Pancreas (tissue), 10 donors: ENCODE measurements around the gene WWOX. TPM values are rescaled to one million over a fixed set of nuclear protein-coding genes. Genes with fewer than 3 reads are reported as not detected.

Experiments
- ATAC-seq, 4 donors: fragments of 200-7000 bp; cut with Tn5 transposase; one replicate each; pipeline versions ENCODE4 v1.8.0 to v1.9.1; 2020; ENCODE audit warnings: mild to moderate bottlenecking in 4 of 4, moderate library complexity in 4 of 4
- DNase-seq, 6 donors: peaks; one replicate each; pipeline ENCODE4 v3.0.0-alpha.2; 2020
- FAIRE-seq: peaks from 2 replicates; lab custom pipeline; 2012; peaks lifted over from hg19 to GRCh38; lab: Jason Lieb, UNC
- H3K27ac ChIP-seq, 4 donors: fragments of 200-600 bp; sonication (generic); 1 replicate in 3 of 4; 2 replicates in 1 of 4; pipeline versions ENCODE4 v1.5.0 to v1.8.0; 2020
- H3K27me3 ChIP-seq, 4 donors: fragments of 200-600 bp; one replicate each; pipeline ENCODE4 v1.8.0; 2021
- H3K36me3 ChIP-seq, 3 donors: fragments of 200-600 bp; sonication (generic) in 1 of 3; one replicate each; pipeline versions ENCODE4 v1.5.0 to v1.8.0; 2020 to 2021
- H3K4me1 ChIP-seq, 3 donors: fragments of 200-600 bp; one replicate each; pipeline ENCODE4 v1.8.0; 2021
- H3K4me3 ChIP-seq, 4 donors: fragments of 200-600 bp; sonication (generic) in 2 of 4; one replicate each; pipeline versions ENCODE4 v1.5.0 to v1.8.0; 2020 to 2021
- H3K9me3 ChIP-seq, 4 donors: fragments of 200-600 bp; one replicate each; pipeline ENCODE4 v1.8.0; 2021
- WGBS, 2 donors: extraction: QIAGEN DNeasy Blood & Tissue Kit; methylation state at CpG; one replicate each; pipeline ENCODE4 v1.1.7; 2013; 5-methylcytosine and 5-hydroxymethylcytosine counted together
- intact Hi-C, 3 donors: fragments of 100-400 bp; cut with DNase I; formaldehyde crosslinking; loops; one replicate each; pipeline versions ENCODE4 v1.11.1 to v1.14.2; 2022
- polyA plus RNA-seq, 2 donors: library from polyadenylated mRNA; stranded (reverse); fragments of 200-250 nt; gene quantifications; one replicate each; pipeline ENCODE4 v1.2.3, GENCODE V29; 2013
- total RNA-seq, 6 donors: library from RNA; stranded (reverse); fragmentation: NEBNext Ultra II Directional in 4 of 6; extraction: Animal tissue kit (Norgen Biotek cat#: 25700) in 4 of 6; gene quantifications; one replicate each; pipeline versions ENCODE4 v1.2.1 to v1.2.4, GENCODE V29; 2021 to 2023
- TF ChIP-seq, protein P1 (sequence below), 4 donors: fragments of 200-600 bp; sonication (generic) in 3 of 4; IDR thresholded peaks; one replicate each; pipeline versions ENCODE4 v1.5.0 to v1.8.0; 2021; ENCODE audit warnings: antibody characterized with exemption in 4 of 4
- donor health status: healthy with polysubstance abuse.
- donor health status: DM: no; HTN: no; CAD: no; lungs with moderate emphysema.
- donor health status: DM: no; HTN: no; CAD: no.
- donor health status: control.
- donor health status: control.
- donor health status: Bipolar disorder and iron deficiency.
- donor health status: DM: yes; HTN: yes; CAD: no.
- donor health status: DM: no; HTN: no; CAD: no.
- donor health status: DM: no; HTN: no; CAD: no.
- donor health status: DM: yes; HTN: yes; CAD: no.

Gene WWOX
- total and polyA plus RNA-seq, 8 donors: 6.8 to 14.4 (median 10.8) TPM

- DNase-seq (no peak), FAIRE-seq (no peak), ATAC-seq (no peak)
- no peaks in the 10 kb centered on the region for H3K36me3 ChIP-seq
- H3K27ac ChIP-seq: no peak overlapping the region
- no peaks in the 10 kb centered on the region for H3K9me3 ChIP-seq
- H3K27me3 ChIP-seq: no peaks in the 10 kb centered on the region
- TF ChIP-seq, protein P1, sequence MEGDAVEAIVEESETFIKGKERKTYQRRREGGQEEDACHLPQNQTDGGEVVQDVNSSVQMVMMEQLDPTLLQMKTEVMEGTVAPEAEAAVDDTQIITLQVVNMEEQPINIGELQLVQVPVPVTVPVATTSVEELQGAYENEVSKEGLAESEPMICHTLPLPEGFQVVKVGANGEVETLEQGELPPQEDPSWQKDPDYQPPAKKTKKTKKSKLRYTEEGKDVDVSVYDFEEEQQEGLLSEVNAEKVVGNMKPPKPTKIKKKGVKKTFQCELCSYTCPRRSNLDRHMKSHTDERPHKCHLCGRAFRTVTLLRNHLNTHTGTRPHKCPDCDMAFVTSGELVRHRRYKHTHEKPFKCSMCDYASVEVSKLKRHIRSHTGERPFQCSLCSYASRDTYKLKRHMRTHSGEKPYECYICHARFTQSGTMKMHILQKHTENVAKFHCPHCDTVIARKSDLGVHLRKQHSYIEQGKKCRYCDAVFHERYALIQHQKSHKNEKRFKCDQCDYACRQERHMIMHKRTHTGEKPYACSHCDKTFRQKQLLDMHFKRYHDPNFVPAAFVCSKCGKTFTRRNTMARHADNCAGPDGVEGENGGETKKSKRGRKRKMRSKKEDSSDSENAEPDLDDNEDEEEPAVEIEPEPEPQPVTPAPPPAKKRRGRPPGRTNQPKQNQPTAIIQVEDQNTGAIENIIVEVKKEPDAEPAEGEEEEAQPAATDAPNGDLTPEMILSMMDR (IDR thresholded peaks at IDR 0.05): no peak
- H3K4me3 ChIP-seq: no peak overlapping the region
- WGBS, 2 donors: 43 to 45% methylated on average over 1 of the region's 1 CpG
- peaks cover 0 to 5% (median 3%) of the 10 kb centered on the region in 3 donors for H3K4me1 ChIP-seq
- intact Hi-C loops: no loop called here
Observed at GRCh38 chr16:78142788-78143187, 43.3 kb downstream of the WWOX start.

GRCh38 chr16:78146807-78147206 lies 47.4 kb downstream of the WWOX start:
- TF ChIP-seq, protein P1 (IDR thresholded peaks at IDR 0.05): no peak
- intact Hi-C loops: no loop called here
- 75 to 82% methylated on average over 5 of the region's 5 CpGs for WGBS, 2 donors
- H3K4me1 ChIP-seq: peaks cover 0 to 5% (median 2%) of the 10 kb centered on the region in 3 donors
- no peaks in the 10 kb centered on the region for H3K27me3 ChIP-seq
- ATAC-seq (no peak), DNase-seq (no peak), FAIRE-seq (no peak)
- no peaks in the 10 kb centered on the region for H3K9me3 ChIP-seq
- H3K36me3 ChIP-seq: no peaks in the 10 kb centered on the region
- no peak overlapping the region for H3K4me3 ChIP-seq
- H3K27ac ChIP-seq: no peak overlapping the region

DNA sequence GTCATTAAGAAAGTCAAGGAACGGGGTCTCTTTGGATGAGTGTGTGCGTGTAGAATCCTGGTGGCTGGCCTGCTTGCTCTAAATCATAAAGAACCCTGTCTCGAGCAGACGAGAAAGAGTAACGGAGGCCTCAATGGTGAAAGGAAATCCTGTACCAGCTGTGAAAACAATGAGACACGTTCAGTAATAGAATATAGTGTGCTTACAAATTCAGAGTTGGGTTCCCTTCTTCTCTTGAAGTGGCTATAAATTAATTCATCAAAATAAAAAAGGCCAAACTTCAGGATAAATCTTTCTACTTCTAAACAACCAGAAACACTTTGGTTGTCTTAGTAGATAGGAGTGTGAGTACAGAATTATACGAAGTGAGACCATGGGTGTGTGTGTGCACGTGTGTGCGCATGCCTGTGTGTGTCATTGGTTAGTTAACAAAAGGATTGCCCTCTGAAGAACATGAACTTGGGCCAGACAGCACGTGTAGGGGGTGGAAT lies 48.5 kb downstream of the WWOX start:
- Histone ChIP-seq H3K27me3 (no peaks in the 10 kb centered on the region), H3K36me3 (no peaks in the 10 kb centered on the region), H3K27ac (no peak overlapping the region), H3K4me3 (no peak overlapping the region), H3K4me1 (peaks cover 0 to 2% (median 0%) of the 10 kb centered on the region in 3 donors), H3K9me3 (no peaks in the 10 kb centered on the region)
- intact Hi-C loops: no loop called here
- ATAC-seq (no peak), DNase-seq (no peak), FAIRE-seq (no peak)
- TF ChIP-seq, protein P1 (IDR thresholded peaks at IDR 0.05): no peak
- WGBS, 2 donors: 84 to 86% methylated on average over 10 of the region's 10 CpGs

GRCh38 chr16:78150233-78150632 lies 50.8 kb downstream of the WWOX start:
- TF ChIP-seq, protein P1 (IDR thresholded peaks at IDR 0.05): no peak
- Histone ChIP-seq H3K27ac (no peak overlapping the region), H3K9me3 (no peaks in the 10 kb centered on the region), H3K36me3 (no peaks in the 10 kb centered on the region), H3K4me3 (no peak overlapping the region), H3K27me3 (no peaks in the 10 kb centered on the region), H3K4me1 (no peaks in the 10 kb centered on the region)
- FAIRE-seq: no peak
- ATAC-seq: no peak
- no peak for DNase-seq
- intact Hi-C loops: no loop called here
- 86 to 90% methylated on average over 6 of the region's 6 CpGs for WGBS, 2 donors

- no peak for DNase-seq
- Histone ChIP-seq H3K36me3 (no peaks in the 10 kb centered on the region), H3K9me3 (no peaks in the 10 kb centered on the region), H3K4me3 (no peak overlapping the region), H3K4me1 (no peaks in the 10 kb centered on the region), H3K27ac (no peak overlapping the region), H3K27me3 (no peaks in the 10 kb centered on the region)
- TF ChIP-seq, protein P1 (IDR thresholded peaks at IDR 0.05): no peak
- ATAC-seq: no peak
- 72 to 74% methylated on average over 5 of the region's 5 CpGs for WGBS, 2 donors
- FAIRE-seq: no peak
- intact Hi-C loops: no loop called here
Observed at GRCh38 chr16:78154729-78155461, 55.4 kb downstream of the WWOX start.
